ENCODE results near the gene KIZ. TPM values are rescaled to one million over a fixed set of nuclear protein-coding genes. Genes with fewer than 3 reads are reported as not detected.

Gene KIZ
- total RNA-seq, 4 donors from 2014 or later = 31.3 to 79.4 (median 50.8) TPM

DNA sequence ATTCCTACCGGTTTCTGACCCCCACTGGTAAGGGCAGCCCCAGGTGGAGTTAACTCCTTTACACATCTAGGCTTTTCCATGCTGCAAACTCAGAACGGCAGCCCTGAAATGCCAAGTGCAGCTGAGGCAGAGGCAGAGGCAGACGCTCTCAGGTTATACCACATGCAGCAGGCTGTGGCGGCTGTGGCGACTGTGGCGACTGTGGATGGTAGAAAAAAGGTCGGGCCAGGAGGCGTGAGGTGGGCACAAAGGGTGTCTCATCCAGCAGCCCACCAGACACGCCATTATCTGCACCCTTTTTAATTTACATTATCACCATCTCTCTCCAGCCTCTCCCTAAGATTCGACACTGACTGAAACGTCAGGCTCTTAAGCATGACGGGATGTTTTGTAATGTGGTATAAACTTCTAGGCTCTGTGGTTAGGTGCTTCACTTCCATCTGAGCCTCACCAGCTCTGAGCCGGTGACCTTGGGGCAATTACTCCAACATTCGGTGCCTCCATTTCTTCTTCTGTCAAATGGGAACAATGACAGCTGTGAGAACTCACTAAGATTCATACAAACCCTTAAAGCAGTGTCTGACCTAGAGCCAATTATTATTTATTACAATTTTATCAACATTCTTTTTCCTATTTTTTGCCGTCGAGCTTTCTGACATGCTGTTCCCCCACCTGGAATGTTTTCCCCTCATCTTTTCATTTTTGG lies 8.2 kb downstream of the KIZ start:
- Histone ChIP-seq H3K4me3 (no peak overlapping the region), H3K4me1 (no peaks in the 10 kb centered on the region), H3K9me3 (no peaks in the 10 kb centered on the region), H3K36me3 (peaks cover 0 to 13% (median 0%) of the 10 kb centered on the region in 3 donors), H3K27me3 (no peaks in the 10 kb centered on the region), H3K27ac (no peak overlapping the region)
- DNase-seq = no peak
- no peak for TF ChIP-seq POLR2A (IDR thresholded peaks at IDR 0.05)
- TF ChIP-seq, protein P1, sequence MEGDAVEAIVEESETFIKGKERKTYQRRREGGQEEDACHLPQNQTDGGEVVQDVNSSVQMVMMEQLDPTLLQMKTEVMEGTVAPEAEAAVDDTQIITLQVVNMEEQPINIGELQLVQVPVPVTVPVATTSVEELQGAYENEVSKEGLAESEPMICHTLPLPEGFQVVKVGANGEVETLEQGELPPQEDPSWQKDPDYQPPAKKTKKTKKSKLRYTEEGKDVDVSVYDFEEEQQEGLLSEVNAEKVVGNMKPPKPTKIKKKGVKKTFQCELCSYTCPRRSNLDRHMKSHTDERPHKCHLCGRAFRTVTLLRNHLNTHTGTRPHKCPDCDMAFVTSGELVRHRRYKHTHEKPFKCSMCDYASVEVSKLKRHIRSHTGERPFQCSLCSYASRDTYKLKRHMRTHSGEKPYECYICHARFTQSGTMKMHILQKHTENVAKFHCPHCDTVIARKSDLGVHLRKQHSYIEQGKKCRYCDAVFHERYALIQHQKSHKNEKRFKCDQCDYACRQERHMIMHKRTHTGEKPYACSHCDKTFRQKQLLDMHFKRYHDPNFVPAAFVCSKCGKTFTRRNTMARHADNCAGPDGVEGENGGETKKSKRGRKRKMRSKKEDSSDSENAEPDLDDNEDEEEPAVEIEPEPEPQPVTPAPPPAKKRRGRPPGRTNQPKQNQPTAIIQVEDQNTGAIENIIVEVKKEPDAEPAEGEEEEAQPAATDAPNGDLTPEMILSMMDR (IDR thresholded peaks at IDR 0.05) = no peak

DNA sequence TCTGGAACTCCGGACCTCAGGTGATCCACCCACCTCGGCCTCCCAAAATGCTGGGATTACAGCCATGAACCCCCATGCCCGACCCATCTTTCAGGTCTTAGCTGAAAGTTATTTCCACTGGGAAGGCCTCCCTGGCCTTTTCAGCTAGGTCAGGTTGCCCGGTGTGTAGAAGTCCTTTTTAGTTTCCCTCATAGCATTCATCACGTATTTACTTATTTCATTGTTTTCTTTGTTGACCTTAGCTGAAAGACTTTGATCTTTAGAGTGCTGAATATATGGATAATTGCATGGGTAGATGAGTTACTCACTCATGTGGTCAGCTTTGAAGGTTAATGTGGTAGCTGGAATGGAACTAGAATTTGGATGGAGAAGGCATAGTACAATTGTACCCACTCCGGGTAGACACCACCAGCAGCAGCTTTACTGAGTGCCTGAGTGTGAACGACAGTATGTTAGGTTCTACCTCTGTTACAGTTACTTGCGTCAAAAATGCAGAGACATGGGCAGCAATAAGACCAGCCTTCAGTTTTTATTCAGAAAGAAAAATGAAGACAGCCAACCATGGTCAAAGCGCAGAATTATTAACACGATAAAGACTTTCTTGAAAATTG lies 9.1 kb downstream of the KIZ start:
- no peaks in the 10 kb centered on the region for H3K27me3 ChIP-seq
- H3K9me3 ChIP-seq = no peaks in the 10 kb centered on the region
- no peak overlapping the region for H3K27ac ChIP-seq
- no peaks in the 10 kb centered on the region for H3K4me1 ChIP-seq
- H3K36me3 ChIP-seq = peaks cover 0 to 16% (median 0%) of the 10 kb centered on the region in 3 donors
- no peak overlapping the region for H3K4me3 ChIP-seq
- no peak for DNase-seq
- no peak for TF ChIP-seq POLR2A (IDR thresholded peaks at IDR 0.05)
- TF ChIP-seq, protein P1 (IDR thresholded peaks at IDR 0.05) = no peak

DNA sequence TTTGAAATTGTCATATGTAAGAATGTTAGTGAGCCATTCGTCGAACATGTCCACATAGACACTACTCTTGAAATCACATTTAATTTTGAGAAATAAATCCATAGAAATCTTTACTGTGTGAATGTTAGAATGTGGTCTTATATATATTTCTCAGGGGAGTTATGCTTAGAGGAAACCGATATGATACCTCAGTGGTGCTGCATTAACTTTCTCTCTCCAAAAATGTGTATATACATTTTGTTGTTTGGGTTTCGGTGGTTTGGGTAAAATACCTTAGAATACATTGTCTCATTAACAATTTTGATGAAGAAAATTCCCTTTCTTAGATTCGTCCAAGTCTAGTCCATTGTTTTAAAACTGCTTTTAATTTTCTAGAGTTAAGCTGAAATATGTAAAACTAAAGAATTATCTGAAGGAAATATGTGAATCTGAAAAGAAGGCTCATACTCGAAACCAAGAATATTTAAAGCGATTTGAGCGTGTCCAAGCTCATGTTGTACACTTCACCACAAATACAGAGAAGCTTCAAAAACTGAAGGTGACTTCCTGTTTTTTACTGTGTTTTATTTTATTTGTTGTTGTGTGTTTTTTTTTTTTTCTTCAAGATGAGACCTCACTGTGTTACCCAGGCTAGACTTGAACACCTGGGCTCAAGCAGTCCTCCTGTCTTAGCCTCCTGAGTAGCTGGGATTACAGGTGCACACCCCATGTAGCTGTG lies 10.3 kb downstream of the KIZ start:
- TF ChIP-seq POLR2A (IDR thresholded peaks at IDR 0.05) = no peak
- TF ChIP-seq, protein P1 (IDR thresholded peaks at IDR 0.05) = no peak
- H3K4me3 ChIP-seq = no peak overlapping the region
- no peaks in the 10 kb centered on the region for H3K27me3 ChIP-seq

DNA sequence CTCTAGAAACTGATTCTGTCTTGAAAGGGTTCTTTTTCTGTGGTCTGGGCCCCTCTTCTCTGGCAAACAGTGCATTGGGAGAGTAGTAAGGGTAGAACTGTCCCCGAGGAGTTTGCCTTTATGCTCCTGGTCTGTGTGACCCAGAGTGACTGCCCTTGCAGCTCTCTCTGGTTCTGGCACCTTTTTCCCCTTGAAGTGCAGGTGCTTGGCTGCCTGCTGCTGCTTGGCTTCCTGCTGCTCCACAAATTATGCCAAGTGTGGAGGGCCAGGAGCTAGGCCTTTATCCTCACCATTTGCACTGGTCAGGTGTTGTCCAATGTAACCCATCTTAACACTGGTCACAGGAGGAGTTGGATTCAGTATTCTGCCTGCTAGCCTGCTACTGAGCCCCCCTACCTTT lies 11.2 kb downstream of the KIZ start:
- TF ChIP-seq, protein P1 (IDR thresholded peaks at IDR 0.05) = no peak
- TF ChIP-seq POLR2A (IDR thresholded peaks at IDR 0.05) = no peak
- Histone ChIP-seq H3K4me1 (no peaks in the 10 kb centered on the region), H3K36me3 (peaks cover 0 to 21% (median 0%) of the 10 kb centered on the region in 3 donors), H3K27ac (no peak overlapping the region), H3K9me3 (no peaks in the 10 kb centered on the region), H3K27me3 (no peaks in the 10 kb centered on the region), H3K4me3 (no peak overlapping the region)
- DNase-seq = no peak

More for the DNA sequence above, 10.3 kb downstream of the KIZ start:
- H3K36me3 ChIP-seq = peaks cover 0 to 21% (median 0%) of the 10 kb centered on the region in 3 donors
- no peak overlapping the region for H3K27ac ChIP-seq
- no peaks in the 10 kb centered on the region for H3K4me1 ChIP-seq
- no peaks in the 10 kb centered on the region for H3K9me3 ChIP-seq
- no peak for DNase-seq

DNA sequence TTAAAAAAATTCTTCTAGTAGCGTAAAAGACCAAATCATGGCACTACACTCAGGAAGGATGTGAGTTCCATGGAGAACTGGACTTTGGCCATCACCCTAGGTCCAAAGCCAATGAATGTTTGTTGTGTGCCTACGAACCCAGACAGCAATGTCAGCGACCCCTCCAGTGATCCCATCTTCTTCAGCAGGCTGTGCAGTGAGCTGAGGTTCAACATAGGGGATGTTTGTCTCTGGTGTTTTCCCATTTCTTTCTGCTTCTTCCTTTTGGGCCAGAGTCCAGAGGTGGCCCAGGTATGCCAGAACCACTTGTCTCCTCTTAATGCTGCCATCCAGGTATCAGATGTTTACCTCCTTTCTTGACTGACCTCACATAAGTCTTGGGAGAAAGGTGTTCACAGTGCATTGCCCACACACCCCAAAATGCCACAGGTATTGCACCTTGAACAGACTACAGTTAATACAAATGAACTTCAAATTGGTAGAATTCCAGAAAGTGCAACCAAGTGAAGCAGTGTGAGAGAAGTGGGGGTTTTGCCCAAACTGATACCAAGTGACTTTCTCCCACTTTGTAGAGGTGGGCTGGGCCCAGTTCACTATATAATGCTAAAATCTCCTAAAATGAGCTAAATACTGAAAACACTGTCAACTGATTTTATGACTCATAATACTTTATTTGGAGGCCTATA lies 14.1 kb downstream of the KIZ start:
- TF ChIP-seq, protein P1 (IDR thresholded peaks at IDR 0.05) = no peak
- no peak for TF ChIP-seq POLR2A (IDR thresholded peaks at IDR 0.05)
- Histone ChIP-seq H3K9me3 (no peaks in the 10 kb centered on the region), H3K36me3 (peaks cover 0 to 13% (median 0%) of the 10 kb centered on the region in 3 donors), H3K4me3 (no peak overlapping the region), H3K4me1 (no peaks in the 10 kb centered on the region), H3K27ac (no peak overlapping the region), H3K27me3 (no peaks in the 10 kb centered on the region)
- no peak for DNase-seq
